Measurements from ENCODE around the gene SEMA5B. TPM values are rescaled to one million over a fixed set of nuclear protein-coding genes. Genes with fewer than 3 reads are reported as not detected.

The SEMA5B gene
- total RNA-seq, 2 donors from 2014 or later: 0.09 to 2.9 TPM

- 90% methylated on average over 24 of the region's 24 CpGs for WGBS
- Histone ChIP-seq H3K36me3 (no peaks in the 10 kb centered on the region), H3K27ac (no peak overlapping the region), H3K27me3 (replicated peaks; ENCODE audit: insufficient read depth) (peaks cover under 1% of the 10 kb centered on the region), H3K9me3 (no peaks in the 10 kb centered on the region), H3K4me3 (no peak overlapping the region), H3K4me1 (replicated peaks) (no peaks in the 10 kb centered on the region)
- TF ChIP-seq POLR2A (IDR thresholded peaks at IDR 0.05): no peak
- no peak for TF ChIP-seq POLR2AphosphoS5 (IDR thresholded peaks at IDR 0.05)
- no peak for TF ChIP-seq CTCF (IDR thresholded peaks at IDR 0.05)
- intact Hi-C loops (cut with DNase I): no loop called here
- no peak for DNase-seq (ENCODE audit: low spot score)
Measured at GRCh38 chr3:122928396-122929187, 99.0 kb downstream of the SEMA5B start.

GRCh38 chr3:122927726-122928125 is 99.8 kb downstream of the SEMA5B start:
- TF ChIP-seq CTCF (IDR thresholded peaks at IDR 0.05) (no peak), POLR2AphosphoS5 (IDR thresholded peaks at IDR 0.05) (no peak), POLR2A (IDR thresholded peaks at IDR 0.05) (no peak)
- H3K4me1 ChIP-seq (replicated peaks): no peaks in the 10 kb centered on the region
- WGBS: 95% methylated on average over 10 of the region's 10 CpGs
- intact Hi-C loops (cut with DNase I): no loop called here
- no peak for DNase-seq (ENCODE audit: low spot score)
- H3K27ac ChIP-seq: no peak overlapping the region
- H3K27me3 ChIP-seq (replicated peaks; ENCODE audit: insufficient read depth): peaks cover 5% of the 10 kb centered on the region
- H3K36me3 ChIP-seq: no peaks in the 10 kb centered on the region
- H3K9me3 ChIP-seq: no peaks in the 10 kb centered on the region
- no peak overlapping the region for H3K4me3 ChIP-seq

- no peaks in the 10 kb centered on the region for H3K9me3 ChIP-seq
- H3K27me3 ChIP-seq (replicated peaks; ENCODE audit: insufficient read depth): peaks cover 5% of the 10 kb centered on the region
- TF ChIP-seq POLR2A (IDR thresholded peaks at IDR 0.05) (no peak), POLR2AphosphoS5 (IDR thresholded peaks at IDR 0.05) (no peak), CTCF (IDR thresholded peaks at IDR 0.05) (no peak)
- WGBS: 95% methylated on average over 3 of the region's 3 CpGs
- intact Hi-C loops (cut with DNase I): no loop called here
- H3K36me3 ChIP-seq: no peaks in the 10 kb centered on the region
- no peaks in the 10 kb centered on the region for H3K4me1 ChIP-seq (replicated peaks)
- no peak overlapping the region for H3K27ac ChIP-seq
- no peak overlapping the region for H3K4me3 ChIP-seq
- DNase-seq (ENCODE audit: low spot score): no peak
Measured at GRCh38 chr3:122926811-122927210, 100.8 kb downstream of the SEMA5B start.

GRCh38 chr3:122926322-122926721 is 101.2 kb downstream of the SEMA5B start:
- Histone ChIP-seq H3K4me1 (replicated peaks) (no peaks in the 10 kb centered on the region), H3K27ac (no peak overlapping the region), H3K27me3 (replicated peaks; ENCODE audit: insufficient read depth) (peaks cover 5% of the 10 kb centered on the region), H3K4me3 (no peak overlapping the region), H3K9me3 (no peaks in the 10 kb centered on the region), H3K36me3 (no peaks in the 10 kb centered on the region)
- intact Hi-C loops (cut with DNase I): no loop called here
- no peak for TF ChIP-seq POLR2AphosphoS5 (IDR thresholded peaks at IDR 0.05)
- TF ChIP-seq CTCF (IDR thresholded peaks at IDR 0.05): no peak
- no peak for TF ChIP-seq POLR2A (IDR thresholded peaks at IDR 0.05)
- no peak for DNase-seq (ENCODE audit: low spot score)
- WGBS: 92% methylated on average over 20 of the region's 20 CpGs

- intact Hi-C loops (cut with DNase I): no loop called here
- DNase-seq (ENCODE audit: low spot score): no peak
- H3K36me3 ChIP-seq: no peaks in the 10 kb centered on the region
- H3K4me3 ChIP-seq: no peak overlapping the region
- peaks cover 5% of the 10 kb centered on the region for H3K27me3 ChIP-seq (replicated peaks; ENCODE audit: insufficient read depth)
- 95% methylated on average over 1 of the region's 1 CpG for WGBS
- H3K4me1 ChIP-seq (replicated peaks): no peaks in the 10 kb centered on the region
- TF ChIP-seq POLR2AphosphoS5 (IDR thresholded peaks at IDR 0.05) (no peak), CTCF (IDR thresholded peaks at IDR 0.05) (no peak), POLR2A (IDR thresholded peaks at IDR 0.05) (no peak)
- H3K9me3 ChIP-seq: no peaks in the 10 kb centered on the region
- no peak overlapping the region for H3K27ac ChIP-seq
Measured at GRCh38 chr3:122925756-122926155, 101.8 kb downstream of the SEMA5B start.
